HepG2 (cell line): ENCODE results near the gene LRRN4CL. TPM values are rescaled to one million over a fixed set of nuclear protein-coding genes. Genes with fewer than 3 reads are reported as not detected.
A peak's percentile ranks its signal among the peaks of the same experiment; 100 is the strongest.

ENCODE experiments used
- ETV5 ChIP-seq: IDR thresholded peaks from 2 replicates; pipeline ENCODE4 v1.6.1; 2018; ENCODE audit warnings: missing biosample characterization, missing genetic modification reagents, inconsistent platforms, borderline replicate concordance
- GABPA ChIP-seq, 2 experiments: IDR thresholded peaks; 2 replicates each; pipeline ENCODE4 v1.6.1; 2011 to 2016; ENCODE audit warnings: low read depth in 2 of 2, low read length in 1 of 2, missing biosample characterization in 1 of 2, missing genetic modification characterization in 1 of 2
- IRX3 ChIP-seq: sonication (generic); formaldehyde crosslinking; IDR thresholded peaks from 2 replicates; pipeline ENCODE4 v1.8.1; 2023; ENCODE audit warnings: mild to moderate bottlenecking, low read depth, missing genetic modification reagents, borderline replicate concordance
- LCORL ChIP-seq, 2 experiments: fragments of 450-650 bp in 1 of 2; sonication (generic) in 1 of 2; formaldehyde crosslinking in 1 of 2; IDR thresholded peaks; 2 replicates each; pipeline versions ENCODE4 v1.5.0 to v1.6.1; 2017 to 2020; ENCODE audit warnings: antibody characterized with exemption in 1 of 2, missing genetic modification reagents in 1 of 2
- MEIS2 ChIP-seq: sonication (generic); formaldehyde crosslinking; IDR thresholded peaks from 2 replicates; pipeline ENCODE4 v1.9.0; 2021; ENCODE audit warnings: mild to moderate bottlenecking, missing genetic modification reagents
- MXD4 ChIP-seq: IDR thresholded peaks from 2 replicates; pipeline ENCODE4 v1.6.1; 2016; ENCODE audit warnings: mild to moderate bottlenecking, missing biosample characterization, missing genetic modification reagents
- NFAT5 ChIP-seq: sonication (generic); formaldehyde crosslinking; IDR thresholded peaks from 2 replicates; pipeline ENCODE4 v1.4.0; 2020; ENCODE audit warnings: missing genetic modification reagents
- NONO ChIP-seq, 2 experiments: fragments of 450-650 bp in 1 of 2; sonication (generic) in 1 of 2; formaldehyde crosslinking in 1 of 2; IDR thresholded peaks in 1 of 2; conservative IDR thresholded peaks in 1 of 2; 2 replicates each; pipeline versions ENCODE4 v1.6.1 to v1.8.0; 2017 to 2022; ENCODE audit warnings: mild to moderate bottlenecking in 1 of 2, missing genetic modification reagents in 1 of 2, moderate library complexity in 1 of 2
- RERE ChIP-seq: IDR thresholded peaks from 2 replicates; pipeline ENCODE4 v1.6.1; 2016; ENCODE audit warnings: low read depth, missing genetic modification reagents, missing compliant biosample characterization
- SCMH1 ChIP-seq: sonication (generic); formaldehyde crosslinking; IDR thresholded peaks from 2 replicates; pipeline ENCODE4 v1.9.0; 2021; ENCODE audit warnings: missing genetic modification reagents, mild to moderate bottlenecking, borderline replicate concordance
- ZNF264 ChIP-seq: sonication (generic); formaldehyde crosslinking; IDR thresholded peaks from 2 replicates; pipeline ENCODE4 v1.4.0; 2020; ENCODE audit warnings: missing genetic modification reagents
- ZNF280D ChIP-seq: sonication (generic); formaldehyde crosslinking; IDR thresholded peaks from 2 replicates; pipeline ENCODE4 v1.5.1; 2020; ENCODE audit warnings: mild to moderate bottlenecking, missing genetic modification reagents
- polyA plus RNA-seq, 8 experiments: library from polyadenylated mRNA; depleted of rRNA in 3 of 8; stranded (reverse) in 7 of 8; unstranded in 1 of 8; fragments of >200 nt; fragmentation: Illumina TruSeq in 4 of 8; extraction: Trizol in 4 of 8; gene quantifications; 2 replicates each; pipeline versions ENCODE4 v1.2.1 to v1.2.3, GENCODE V29; 2011 to 2016; ENCODE audit warnings: low read depth in 4 of 8, missing spikeins in 1 of 8, mixed read lengths in 1 of 8; ENCODE audit not compliant: insufficient read depth in 1 of 8
- total RNA-seq, 5 experiments: library from RNA; depleted of rRNA; stranded (reverse); fragments of >200 nt; fragmentation: Illumina TruSeq; extraction: Trizol; gene quantifications; 2 replicates each; pipeline ENCODE4 v1.2.3, GENCODE V29; 2016; ENCODE audit warnings: low read depth in 1 of 5

LRRN4CL gene
- total and polyA plus RNA-seq, 2 of the 13 experiments (the other 11 are each of a cell fraction or from before 2014, with no cell fraction given), result 0.11 TPM; not detected in 1

- TF ChIP-seq RERE (CRISPR knock-in tag) (no peak), ZNF264 (0 out of 2 replicates have a peak, but pooled peaks have one; percentile 19), NONO (IDR thresholded peaks at IDR 0.05) (no peak), NONO (CRISPR knock-in tag; conservative IDR thresholded peaks at IDR 0.05) (peak; percentile 85), MXD4 (CRISPR knock-in tag) (peak; percentile 42; the same call in 1 of the 2 replicates), IRX3 (CRISPR knock-in tag) (no peak), NFAT5 (CRISPR knock-in tag) (0 out of 2 replicates have a peak, but pooled peaks have one; percentile 34), SCMH1 (CRISPR knock-in tag) (no peak), GABPA (IDR thresholded peaks at IDR 0.05; ENCODE audit: low read depth, low read length) (peak; percentile 90), GABPA (CRISPR knock-in tag; IDR thresholded peaks at IDR 0.05; ENCODE audit: low read depth) (peak; percentile 97), MEIS2 (CRISPR knock-in tag) (peak; percentile 45; the same call in 1 of the 2 replicates), ZNF280D (CRISPR knock-in tag) (peak; percentile 64; the same call in 1 of the 2 replicates), LCORL (IDR thresholded peaks at IDR 0.05) (no peak), LCORL (CRISPR knock-in tag; IDR thresholded peaks at IDR 0.05) (peak; percentile 76), ETV5 (CRISPR knock-in tag) (peak; percentile 64)
Observed at GRCh38 chr11:62678770-62679696, 10.3 kb downstream of the LRRN4CL start, which contains the start of gene UBXN1 (continued).
